GM18909 (cell line): ENCODE data around the gene TRIM62.

Experiments
- ATAC-seq: cut with Tn5 transposase; IDR thresholded peaks from one replicate; pipeline ENCODE4 v1.9.1; 2021; ENCODE audit warnings: mild to moderate bottlenecking; ENCODE audit not compliant: unreplicated experiment, poor library complexity

The TRIM62 gene

DNA sequence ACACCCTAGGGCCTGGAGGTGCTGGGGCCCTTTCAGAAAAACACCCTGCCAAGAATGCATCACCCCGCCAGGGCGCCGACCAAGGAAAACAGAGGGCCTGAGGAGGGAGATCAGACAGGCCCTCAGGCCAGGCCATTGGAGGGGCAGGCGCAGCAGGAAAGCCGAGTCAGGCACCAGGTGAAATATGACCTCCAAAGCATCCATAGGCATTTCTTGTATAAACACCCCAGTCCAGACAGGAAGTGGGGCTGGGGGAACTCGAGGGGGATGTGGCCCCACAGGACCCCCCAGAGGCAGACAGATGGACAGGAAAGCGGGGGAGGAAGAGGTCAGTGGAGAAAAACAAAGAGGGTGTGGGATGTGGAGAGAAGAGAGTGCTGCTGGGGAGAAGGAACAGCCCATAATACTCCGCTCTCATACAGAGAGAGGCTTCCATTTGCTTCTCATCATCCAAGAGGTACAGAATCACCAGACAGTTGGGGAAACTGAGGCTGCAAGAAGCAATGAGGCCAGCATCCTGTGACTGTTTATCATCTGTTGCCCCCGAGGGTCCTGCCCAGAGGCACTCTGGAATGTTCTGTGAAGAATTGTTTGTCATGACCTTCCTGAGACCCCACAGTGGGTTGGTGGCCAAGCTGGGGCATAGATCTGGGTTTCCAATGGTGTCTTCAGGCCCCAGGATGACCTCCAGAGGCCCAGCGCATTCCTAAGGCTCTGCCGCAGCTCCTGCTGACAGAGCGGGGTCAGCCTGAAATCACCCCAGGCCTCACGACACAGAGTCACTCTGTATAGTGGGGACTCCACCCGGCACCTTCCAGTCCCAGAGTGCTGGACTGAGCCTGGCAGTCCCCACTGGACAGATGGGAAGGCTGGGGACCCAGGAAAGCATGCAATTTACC, 18.0 kb downstream of the TRIM62 start:
- no peak for ATAC-seq

DNA sequence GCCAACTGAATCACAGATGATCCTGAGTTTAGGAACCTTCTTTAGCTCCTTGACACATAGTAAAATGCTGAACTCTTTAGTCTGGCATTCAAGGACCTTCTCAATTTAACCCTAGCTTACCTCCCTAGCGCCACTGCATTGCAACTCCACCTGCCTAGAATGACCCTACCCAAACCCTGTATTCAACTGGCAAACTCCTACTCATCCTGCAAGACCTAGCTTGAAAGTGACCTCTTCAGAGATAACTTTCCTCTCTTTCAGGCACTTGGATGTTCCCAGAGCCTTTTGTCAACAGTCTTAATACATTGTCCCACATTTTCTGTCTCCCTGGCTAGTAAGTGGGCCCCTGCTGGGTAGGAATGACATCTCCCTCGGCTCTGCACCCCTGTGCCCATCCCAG, 19.7 kb downstream of the TRIM62 start:
- ATAC-seq = no peak

DNA sequence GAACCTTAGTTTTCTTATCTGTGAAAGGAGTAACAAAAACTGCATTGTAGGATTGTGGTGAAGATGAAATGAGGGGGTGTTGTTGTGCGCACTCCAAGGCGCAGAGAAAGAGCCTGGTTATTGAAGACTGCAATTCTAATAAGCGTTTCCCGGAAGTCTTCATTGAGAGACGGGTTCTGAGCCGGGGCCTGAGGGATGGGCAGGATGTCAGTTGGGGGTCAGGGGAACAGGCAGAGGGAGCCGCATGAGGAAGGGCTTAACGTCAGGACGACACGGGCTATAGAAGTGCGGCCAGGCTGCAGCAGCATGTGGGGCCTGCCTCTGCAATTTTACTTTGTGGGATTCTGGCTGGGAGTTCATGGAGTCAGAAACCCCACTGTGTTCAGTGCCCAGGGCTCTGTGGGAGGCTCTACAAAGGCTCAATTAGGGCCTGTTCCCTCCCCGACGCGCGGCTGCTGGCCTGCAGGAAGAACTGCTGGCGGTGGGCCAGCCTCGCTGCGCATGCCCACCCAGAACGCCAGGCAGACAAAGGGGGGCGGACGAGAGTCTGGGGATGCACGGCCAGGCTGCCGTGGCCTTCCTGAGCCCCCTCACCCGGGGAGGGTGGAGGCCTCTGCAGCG, 20.7 kb downstream of the TRIM62 start:
- ATAC-seq = no peak

DNA sequence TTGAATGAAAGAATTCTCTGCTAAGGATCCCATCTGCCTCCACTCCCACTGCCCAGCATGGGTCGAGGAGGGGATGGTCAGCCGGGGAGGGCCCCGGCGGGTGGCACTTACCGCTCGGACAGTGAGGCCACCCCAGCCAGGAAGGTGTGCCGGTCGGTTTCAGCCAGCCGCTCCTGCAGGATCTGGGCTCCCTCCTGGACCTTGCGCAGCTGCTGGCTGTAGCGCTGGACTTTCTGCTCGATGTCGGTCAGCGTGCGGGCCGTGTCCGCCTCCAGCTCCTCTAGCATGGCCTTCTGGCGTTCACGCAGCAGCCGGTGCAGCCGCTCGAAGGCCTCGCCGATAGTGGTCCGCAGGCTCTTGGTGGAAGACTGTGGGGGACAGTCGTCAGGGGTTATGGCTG, 22.3 kb downstream of the TRIM62 start:
- ATAC-seq = no peak

DNA sequence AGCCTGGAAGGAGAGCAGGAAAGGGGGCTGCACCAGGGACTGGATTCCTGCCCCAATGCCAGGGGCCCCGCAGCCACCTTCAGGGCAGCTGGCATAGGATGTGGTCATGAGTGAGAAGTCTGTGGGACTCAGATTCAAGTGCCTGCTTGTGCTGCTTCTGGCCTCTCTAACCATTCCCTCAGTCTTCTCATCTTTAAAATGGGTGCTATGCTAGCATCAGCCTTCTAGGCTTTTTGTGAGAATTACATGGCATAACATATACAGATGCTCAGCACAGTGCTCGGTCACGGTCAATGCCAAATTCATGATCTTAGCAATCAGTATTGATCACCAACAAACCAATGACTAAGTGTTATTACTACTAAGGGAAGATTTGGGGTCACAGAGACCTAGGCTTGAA, 23.5 kb downstream of the TRIM62 start:
- ATAC-seq = no peak

- no peak for ATAC-seq
Observed at GRCh38 chr1:33157131-33157530, 24.7 kb downstream of the TRIM62 start.

- ATAC-seq = no peak
Observed at GRCh38 chr1:33155877-33156538, 25.8 kb downstream of the TRIM62 start.

- no peak for ATAC-seq
Observed at GRCh38 chr1:33153650-33154049, 28.2 kb downstream of the TRIM62 start.

DNA sequence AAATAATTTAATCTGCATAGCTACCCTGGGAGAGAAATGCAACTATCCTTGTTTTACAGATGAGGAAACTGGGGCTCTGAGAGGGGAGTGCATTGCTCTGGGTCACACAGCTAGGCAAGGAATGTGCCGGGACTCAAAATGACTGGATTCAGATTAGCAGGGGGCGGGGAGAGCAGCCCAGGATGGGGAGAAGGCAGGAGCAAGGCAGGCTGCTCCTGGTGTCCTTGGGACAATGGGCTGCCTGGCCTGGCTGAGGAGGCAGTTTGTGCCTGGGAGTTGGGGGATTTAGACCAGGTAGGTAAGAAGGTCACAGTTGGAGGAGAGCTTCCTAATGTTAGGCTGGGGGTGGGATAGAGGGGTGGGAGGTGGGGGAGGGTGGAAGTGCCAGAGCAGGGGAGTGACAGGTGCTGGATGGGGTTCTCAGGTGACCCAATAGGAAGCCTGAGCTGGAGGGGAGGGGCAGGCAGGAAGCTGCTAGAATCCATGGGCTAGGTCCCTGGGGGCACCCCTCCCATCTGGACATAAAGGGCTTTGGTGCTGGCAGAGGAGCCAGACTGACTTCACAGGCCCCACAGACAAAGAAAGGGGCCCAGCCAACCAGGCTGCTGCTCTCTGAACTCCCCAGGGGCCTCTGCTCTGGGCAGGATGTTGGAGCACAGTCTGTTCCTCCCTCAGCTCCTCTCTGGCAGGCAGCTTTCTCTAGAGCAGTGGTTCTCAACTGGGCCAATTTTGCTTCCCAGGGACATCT, 29.0 kb downstream of the TRIM62 start:
- ATAC-seq = no peak

DNA sequence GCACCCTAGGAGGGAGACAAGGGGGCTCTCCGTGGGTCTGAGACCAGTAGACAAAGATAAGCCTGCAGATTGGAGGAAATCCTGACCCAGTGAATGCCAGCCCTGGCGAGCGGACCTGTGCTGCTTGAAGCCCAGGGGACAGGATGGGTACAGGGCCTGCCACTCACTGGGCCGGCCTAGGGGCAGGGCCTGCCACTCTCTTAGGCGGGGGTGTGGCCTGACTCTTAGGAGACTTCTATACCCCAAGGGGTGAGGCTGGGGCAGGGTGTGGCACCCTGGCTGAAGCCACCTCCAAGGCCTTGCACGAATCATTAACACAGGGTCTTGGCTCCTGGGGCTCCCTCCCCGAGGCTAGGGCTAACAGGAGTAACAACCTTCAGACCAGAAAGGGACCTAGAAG, 30.7 kb downstream of the TRIM62 start:
- ATAC-seq = no peak

DNA sequence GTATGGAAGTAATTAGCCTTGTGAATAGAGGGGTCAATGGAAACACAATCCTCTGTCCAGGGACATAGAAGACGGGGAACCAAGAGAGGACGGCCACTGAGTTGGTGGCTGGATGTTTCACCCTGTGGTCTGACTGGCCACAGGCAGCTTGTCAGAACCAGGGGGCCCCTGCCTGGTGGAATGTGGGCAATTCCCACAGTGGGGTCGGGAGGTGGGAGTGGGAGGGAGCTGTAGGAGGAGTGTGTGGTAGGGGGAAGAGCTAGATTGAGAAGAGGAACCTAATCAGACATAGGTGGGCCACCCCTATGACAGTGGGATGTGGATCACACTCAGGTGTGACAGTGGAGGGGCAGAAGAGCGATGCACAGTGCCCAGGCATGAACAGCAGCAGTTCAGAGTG, 31.3 kb downstream of the TRIM62 start:
- ATAC-seq = no peak

DNA sequence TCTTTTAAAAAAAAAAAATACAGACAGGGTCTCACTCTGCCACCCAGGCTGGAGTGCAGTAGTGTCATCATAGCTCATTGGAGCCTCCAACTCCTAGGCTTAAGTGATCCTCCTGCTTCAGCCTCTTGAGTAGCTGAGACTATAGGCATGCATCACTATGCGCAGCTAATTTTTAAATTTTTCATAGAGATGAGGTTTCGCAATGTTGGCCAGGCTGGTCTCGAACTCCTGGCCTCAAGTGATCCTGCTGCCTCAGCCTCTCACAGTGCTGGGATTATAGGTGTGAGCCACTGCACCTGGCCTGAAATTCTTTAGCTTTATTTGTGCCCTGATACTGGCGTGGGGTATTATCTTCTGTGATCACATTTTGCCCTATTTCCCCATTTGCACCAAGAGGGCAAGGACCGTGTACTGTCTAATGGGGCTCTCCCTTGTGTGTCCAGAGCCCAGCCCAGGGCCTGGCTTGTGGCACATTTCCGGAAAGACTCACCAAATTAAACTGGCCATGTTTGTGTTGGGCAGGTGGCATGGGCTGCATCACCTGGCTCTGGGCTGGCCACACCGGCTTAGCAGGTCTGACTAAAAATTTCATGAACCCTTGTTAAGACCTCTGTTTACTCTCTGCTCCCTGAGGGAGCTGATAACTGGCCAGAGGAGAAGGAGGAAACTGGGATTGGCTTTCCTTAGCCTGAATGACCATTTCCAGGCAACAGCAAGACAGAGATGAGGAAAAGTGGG, 32.2 kb downstream of the TRIM62 start:
- ATAC-seq = no peak

- no peak for ATAC-seq
Observed at GRCh38 chr1:33148615-33149014, 33.2 kb downstream of the TRIM62 start.

GRCh38 chr1:33147997-33148314, 33.9 kb downstream of the TRIM62 start:
- ATAC-seq = no peak

DNA sequence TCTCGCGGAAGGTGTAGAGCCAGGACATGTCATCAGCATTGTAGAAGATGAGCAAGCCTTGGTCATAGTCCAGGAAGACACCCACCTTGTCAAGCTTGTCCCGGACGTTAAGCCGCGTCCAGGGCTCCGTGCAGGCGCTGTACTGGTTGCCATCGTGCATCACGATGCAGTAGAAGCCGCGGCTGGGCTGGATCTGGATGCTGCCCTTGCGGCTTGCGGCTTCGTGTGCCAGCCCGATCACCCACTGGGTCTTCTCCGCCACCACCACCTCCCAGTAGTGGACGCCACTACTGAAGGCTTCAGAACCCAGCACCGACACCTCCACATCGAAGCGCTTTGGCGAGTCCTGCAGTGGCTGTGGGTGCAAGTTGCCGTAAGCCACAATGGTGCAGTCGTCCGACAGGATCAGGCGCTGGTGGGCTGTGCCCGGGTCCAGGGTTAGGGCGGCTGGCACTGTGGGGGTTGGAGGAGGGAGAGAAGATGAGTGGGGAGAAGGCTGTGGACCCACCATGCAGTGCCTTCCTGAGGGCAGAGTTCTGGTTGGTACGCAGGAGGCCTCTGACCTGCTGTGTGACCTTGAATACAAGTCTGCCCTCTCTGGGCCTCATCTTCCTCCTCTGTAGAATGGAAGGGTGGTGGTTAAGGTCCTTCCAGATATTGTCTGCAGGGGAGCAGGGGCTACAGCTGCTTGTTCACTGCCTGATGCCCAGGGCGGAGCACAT, 34.4 kb downstream of the TRIM62 start:
- ATAC-seq = no peak

- no peak for ATAC-seq
Observed at GRCh38 chr1:33146003-33146402, 35.8 kb downstream of the TRIM62 start.

DNA sequence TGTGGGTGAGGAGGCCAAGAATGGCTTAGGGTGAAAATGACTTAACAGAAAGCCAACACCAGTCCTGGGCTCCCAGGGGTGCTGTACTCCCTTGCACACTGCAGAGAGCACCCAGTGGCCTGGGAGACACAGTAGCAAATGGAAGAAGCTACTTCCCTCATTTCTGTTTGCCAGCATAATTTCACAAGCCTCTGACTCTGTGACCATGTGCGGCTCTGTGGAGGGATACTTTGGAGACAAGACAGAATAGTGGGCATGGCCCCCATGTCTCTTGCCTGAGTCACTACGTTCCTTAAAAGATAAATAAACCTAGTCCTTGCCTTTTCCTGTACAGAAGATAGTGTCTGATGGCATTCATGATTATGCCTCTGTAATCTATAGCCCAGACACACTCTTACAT, 38.1 kb downstream of the TRIM62 start:
- ATAC-seq = no peak

DNA sequence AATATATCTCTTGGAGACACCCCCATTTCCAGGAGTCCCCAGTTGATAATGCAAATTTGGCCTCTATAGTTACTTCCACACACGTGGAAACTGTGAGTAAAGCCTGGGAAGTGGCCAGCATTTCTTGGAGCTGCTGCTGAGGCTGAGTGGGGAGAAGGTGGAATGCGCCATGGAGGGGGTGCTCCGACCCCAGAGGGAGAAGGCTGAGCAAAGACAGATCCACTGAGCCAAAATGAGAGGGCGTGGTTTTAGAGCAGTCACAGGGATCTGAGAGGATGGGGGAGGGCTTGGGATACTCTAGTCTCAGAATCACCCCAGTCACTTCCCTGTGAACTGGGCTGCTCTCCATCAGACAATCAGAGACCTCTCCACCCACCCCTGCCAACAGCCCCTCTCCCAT, 38.7 kb downstream of the TRIM62 start:
- no peak for ATAC-seq

- ATAC-seq = no peak
Observed at GRCh38 chr1:33142483-33143064, 39.3 kb downstream of the TRIM62 start.
